Keratinocyte (primary cell): Measurements from ENCODE around the gene FRMD3. TPM values are rescaled to one million over a fixed set of nuclear protein-coding genes. Genes with fewer than 3 reads are reported as not detected.

Experiments
- DNase-seq: peaks from one replicate; pipeline ENCODE4 v3.0.0-alpha.2; 2011; ENCODE audit warnings: low read depth, missing footprints, low spot score
- FAIRE-seq: peaks from 2 replicates; lab custom pipeline; 2011; peaks lifted over from hg19 to GRCh38; lab: Jason Lieb, UNC
- H2AFZ ChIP-seq: 2 replicates; pipeline ENCODE4 v1.6.0; 2012; ENCODE audit warnings: low read length, control low read depth, inconsistent platforms; ENCODE audit not compliant: control insufficient read depth
- H3K27ac ChIP-seq: 2 replicates; pipeline ENCODE4 v1.5.1; 2011; ENCODE audit warnings: low read length; ENCODE audit not compliant: control insufficient read depth, insufficient read depth
- H3K27me3 ChIP-seq: 3 replicates; pipeline ENCODE4 v1.6.0; 2011; ENCODE audit warnings: low read length; ENCODE audit not compliant: control insufficient read depth, insufficient read depth; ENCODE audit errors: extremely low read depth
- H3K36me3 ChIP-seq, 2 experiments: 2 replicates in 1 of 2; 3 replicates in 1 of 2; pipeline ENCODE4 v1.5.1; 2011; ENCODE audit warnings: low read length in 2 of 2, mild to moderate bottlenecking in 1 of 2; ENCODE audit not compliant: control insufficient read depth in 2 of 2, insufficient read depth in 2 of 2; ENCODE audit errors: extremely low read depth in 1 of 2
- H3K4me1 ChIP-seq: 3 replicates; pipeline ENCODE4 v1.5.1; 2011; ENCODE audit warnings: low read length; ENCODE audit not compliant: control insufficient read depth, insufficient read depth; ENCODE audit errors: extremely low read depth
- H3K4me2 ChIP-seq: 3 replicates; pipeline ENCODE4 v1.6.0; 2011; ENCODE audit warnings: low read depth, low read length; ENCODE audit not compliant: control insufficient read depth, insufficient read depth; ENCODE audit errors: extremely low read depth
- H3K4me3 ChIP-seq, 3 experiments: fragments of 200-600 bp in 1 of 3; sonication (generic) in 1 of 3; 2 replicates in 2 of 3; 3 replicates in 1 of 3; pipeline ENCODE4 v1.5.1; 2011 to 2016; ENCODE audit warnings: low read length in 3 of 3, mild to moderate bottlenecking in 3 of 3, control low read depth in 2 of 3, inconsistent platforms in 1 of 3, low read depth in 1 of 3, mixed read lengths in 1 of 3, mixed run types in 1 of 3, moderate library complexity in 1 of 3; ENCODE audit not compliant: control insufficient read depth in 2 of 3, insufficient read depth in 2 of 3; ENCODE audit errors: extremely low read depth in 1 of 3
- H3K79me2 ChIP-seq: 2 replicates; pipeline ENCODE4 v1.6.0; 2012; ENCODE audit warnings: low read length; ENCODE audit not compliant: control insufficient read depth, insufficient read depth
- H3K9ac ChIP-seq: 3 replicates; pipeline ENCODE4 v1.6.0; 2011; ENCODE audit warnings: low read length; ENCODE audit not compliant: control insufficient read depth, insufficient read depth; ENCODE audit errors: extremely low read depth
- H3K9me1 ChIP-seq: 3 replicates; pipeline ENCODE4 v1.6.0; 2011; ENCODE audit warnings: low read length; ENCODE audit not compliant: control insufficient read depth, insufficient read depth; ENCODE audit errors: extremely low read depth
- H3K9me3 ChIP-seq: 2 replicates; pipeline ENCODE4 v1.5.1; 2012; ENCODE audit warnings: low read depth, low read length; ENCODE audit not compliant: control insufficient read depth
- H4K20me1 ChIP-seq: 3 replicates; pipeline ENCODE4 v1.6.0; 2011; ENCODE audit warnings: low read length; ENCODE audit not compliant: control insufficient read depth, insufficient read depth; ENCODE audit errors: extremely low read depth
- CTCF ChIP-seq, 3 experiments: IDR thresholded peaks in 1 of 3; conservative IDR thresholded peaks in 1 of 3; optimal IDR thresholded peaks in 1 of 3; 2 replicates in 2 of 3; 3 replicates in 1 of 3; pipeline versions ENCODE3 to v1.5.1; 2011; ENCODE audit warnings: low read length in 3 of 3, mild to moderate bottlenecking in 3 of 3, moderate library complexity in 2 of 3, control low read depth in 1 of 3, inconsistent platforms in 1 of 3; ENCODE audit not compliant: insufficient read depth in 2 of 3; ENCODE audit errors: extremely low read depth in 1 of 3
- EZH2 ChIP-seq: IDR thresholded peaks from one replicate; pipeline ENCODE4 v1.6.1; 2012; ENCODE audit warnings: inconsistent platforms, mild to moderate bottlenecking, low read length, moderate library complexity
- dilution Hi-C: fragments of 300-500 bp; cut with MboI; formaldehyde crosslinking; loops from one replicate; pipeline ENCODE4 v1.7.0; 2020; ENCODE audit warnings: low sequenced_read_pairs; ENCODE audit not compliant: extremely low pct_ligation_motif_present
- polyA plus RNA-seq, 5 experiments: library from polyadenylated mRNA; depleted of rRNA in 3 of 5; stranded (reverse) in 3 of 5; stranded (forward) in 1 of 5; unstranded in 1 of 5; fragments of >200 nt; gene quantifications; 1 replicate in 1 of 5; 2 replicates in 3 of 5; 3 replicates in 1 of 5; pipeline versions ENCODE4 v1.2.1 to v1.2.3, GENCODE V29; 2011 to 2012; ENCODE audit warnings: missing spikeins in 2 of 5, low read depth in 1 of 5, low replicate concordance in 1 of 5

Gene FRMD3
- polyA plus RNA-seq, 1 donor (not counting 4 experiments of a cell fraction or from before 2014, with no cell fraction given): 0.21 TPM

DNA sequence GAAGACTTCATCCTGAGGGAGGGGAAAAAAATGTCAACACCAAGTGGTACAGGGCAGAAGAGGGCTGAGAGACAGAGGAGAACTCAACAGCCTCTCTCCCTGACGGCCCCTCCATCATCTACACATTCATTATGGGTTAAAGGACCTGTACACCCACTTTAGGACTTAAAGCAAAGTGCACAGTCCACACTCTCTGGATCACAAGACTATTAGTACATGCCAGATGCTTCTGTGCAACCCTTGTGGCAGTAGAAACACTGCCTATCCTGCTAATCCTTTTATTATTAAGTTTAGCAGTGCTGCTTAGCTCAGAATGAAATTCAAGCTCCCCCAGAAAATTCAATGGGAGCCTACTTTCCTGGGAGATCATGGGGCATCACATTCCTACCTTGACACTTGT lies 1.9 kb downstream of the FRMD3 start:
- Histone ChIP-seq H3K4me3 (no peak overlapping the region), H3K4me2 (no peak overlapping the region)
- FAIRE-seq: no peak

GRCh38 chr9:83535736-83536135 lies 2.5 kb downstream of the FRMD3 start:
- no peak overlapping the region for H3K4me2 ChIP-seq
- DNase-seq (no peak), FAIRE-seq (no peak)
- TF ChIP-seq EZH2 (no peak), CTCF (optimal IDR thresholded peaks at IDR 0.05 in 1 of 3, IDR thresholded peaks at IDR 0.05 in 1 of 3, conservative IDR thresholded peaks at IDR 0.05 in 1 of 3; ENCODE audit: extremely low read depth in 1 of 3, insufficient read depth in 2 of 3, low read length in 3 of 3) (no peak)
- no peak overlapping the region for H3K27ac ChIP-seq
- no peaks in the 10 kb centered on the region for H3K36me3 ChIP-seq
- no peaks in the 10 kb centered on the region for H3K79me2 ChIP-seq
- peaks cover 38% of the 10 kb centered on the region for H3K27me3 ChIP-seq
- no peak overlapping the region for H2AFZ ChIP-seq
- H3K4me1 ChIP-seq: no peaks in the 10 kb centered on the region
- no peaks in the 10 kb centered on the region for H4K20me1 ChIP-seq
- no peaks in the 10 kb centered on the region for H3K9me3 ChIP-seq
- H3K9ac ChIP-seq: no peak overlapping the region
- H3K9me1 ChIP-seq: no peaks in the 10 kb centered on the region
- dilution Hi-C loops: no loop called here
- H3K4me3 ChIP-seq: no peak overlapping the region

More for the DNA sequence above, 1.9 kb downstream of the FRMD3 start:
- H3K36me3 ChIP-seq: no peaks in the 10 kb centered on the region
- H3K79me2 ChIP-seq: no peaks in the 10 kb centered on the region
- no peak for TF ChIP-seq CTCF (optimal IDR thresholded peaks at IDR 0.05 in 1 of 3, IDR thresholded peaks at IDR 0.05 in 1 of 3, conservative IDR thresholded peaks at IDR 0.05 in 1 of 3; ENCODE audit: extremely low read depth in 1 of 3, insufficient read depth in 2 of 3, low read length in 3 of 3)
- TF ChIP-seq EZH2: no peak
- no peaks in the 10 kb centered on the region for H3K9me3 ChIP-seq
- no peak for DNase-seq
- no peaks in the 10 kb centered on the region for H3K4me1 ChIP-seq
- no peak overlapping the region for H3K9ac ChIP-seq
- no peak overlapping the region for H3K27ac ChIP-seq
- dilution Hi-C loops: no loop called here
- H2AFZ ChIP-seq: no peak overlapping the region
- no peaks in the 10 kb centered on the region for H3K9me1 ChIP-seq
- peaks cover 38% of the 10 kb centered on the region for H3K27me3 ChIP-seq
- H4K20me1 ChIP-seq: no peaks in the 10 kb centered on the region
